ENCODE results near the gene ZEB2. TPM values are rescaled to one million over a fixed set of nuclear protein-coding genes. Genes with fewer than 3 reads are reported as not detected.
A peak's percentile ranks its signal among the peaks of the same experiment; 100 is the strongest.

The ZEB2 gene
- total RNA-seq, 4 donors from 2014 or later: 12.4 to 149 (median 29.9) TPM

DNA sequence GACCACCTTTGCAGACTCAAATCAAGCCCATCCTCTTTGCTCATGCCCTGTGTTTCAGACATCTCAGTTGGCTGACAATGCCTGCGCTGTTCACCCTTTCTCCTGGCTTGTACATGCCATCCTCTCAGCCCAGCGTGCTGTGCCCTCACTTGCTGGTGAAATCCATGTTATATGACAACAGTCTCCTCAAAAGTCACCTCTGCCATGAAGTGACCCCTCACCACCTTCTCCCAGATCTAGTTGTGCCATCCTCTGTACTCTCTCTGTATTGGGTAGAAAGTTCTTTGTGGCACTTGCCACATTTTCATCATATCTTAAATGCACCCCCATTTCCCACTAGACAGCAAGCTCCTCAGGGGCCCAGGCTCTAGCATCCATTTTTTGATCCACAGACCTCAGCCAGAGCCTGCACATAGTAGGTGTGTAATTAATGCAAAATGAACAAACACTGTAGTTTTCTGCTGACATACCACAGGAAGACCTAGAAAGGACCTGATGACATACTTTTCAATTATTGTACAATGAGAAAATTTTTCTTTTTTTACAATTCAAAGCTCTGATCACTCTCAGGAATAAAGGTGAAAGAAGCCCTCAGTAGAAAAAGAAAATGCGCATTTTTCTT lies 22.8 kb downstream of the ZEB2 start:
- no peak overlapping the region for H3K4me3 ChIP-seq
- peaks cover 0 to 6% (median 2%) of the 10 kb centered on the region in 4 donors for H3K4me1 ChIP-seq
- H3K27ac ChIP-seq: peak overlapping the region in 2 of 4 donors; percentile 14 to 70
- no peak for DNase-seq
- H3K9me3 ChIP-seq: no peaks in the 10 kb centered on the region
- TF ChIP-seq POLR2A (IDR thresholded peaks at IDR 0.05): no peak
- TF ChIP-seq, protein P1, sequence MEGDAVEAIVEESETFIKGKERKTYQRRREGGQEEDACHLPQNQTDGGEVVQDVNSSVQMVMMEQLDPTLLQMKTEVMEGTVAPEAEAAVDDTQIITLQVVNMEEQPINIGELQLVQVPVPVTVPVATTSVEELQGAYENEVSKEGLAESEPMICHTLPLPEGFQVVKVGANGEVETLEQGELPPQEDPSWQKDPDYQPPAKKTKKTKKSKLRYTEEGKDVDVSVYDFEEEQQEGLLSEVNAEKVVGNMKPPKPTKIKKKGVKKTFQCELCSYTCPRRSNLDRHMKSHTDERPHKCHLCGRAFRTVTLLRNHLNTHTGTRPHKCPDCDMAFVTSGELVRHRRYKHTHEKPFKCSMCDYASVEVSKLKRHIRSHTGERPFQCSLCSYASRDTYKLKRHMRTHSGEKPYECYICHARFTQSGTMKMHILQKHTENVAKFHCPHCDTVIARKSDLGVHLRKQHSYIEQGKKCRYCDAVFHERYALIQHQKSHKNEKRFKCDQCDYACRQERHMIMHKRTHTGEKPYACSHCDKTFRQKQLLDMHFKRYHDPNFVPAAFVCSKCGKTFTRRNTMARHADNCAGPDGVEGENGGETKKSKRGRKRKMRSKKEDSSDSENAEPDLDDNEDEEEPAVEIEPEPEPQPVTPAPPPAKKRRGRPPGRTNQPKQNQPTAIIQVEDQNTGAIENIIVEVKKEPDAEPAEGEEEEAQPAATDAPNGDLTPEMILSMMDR (IDR thresholded peaks at IDR 0.05): no peak
- H3K27me3 ChIP-seq: no peaks in the 10 kb centered on the region
- H3K36me3 ChIP-seq: no peaks in the 10 kb centered on the region

DNA sequence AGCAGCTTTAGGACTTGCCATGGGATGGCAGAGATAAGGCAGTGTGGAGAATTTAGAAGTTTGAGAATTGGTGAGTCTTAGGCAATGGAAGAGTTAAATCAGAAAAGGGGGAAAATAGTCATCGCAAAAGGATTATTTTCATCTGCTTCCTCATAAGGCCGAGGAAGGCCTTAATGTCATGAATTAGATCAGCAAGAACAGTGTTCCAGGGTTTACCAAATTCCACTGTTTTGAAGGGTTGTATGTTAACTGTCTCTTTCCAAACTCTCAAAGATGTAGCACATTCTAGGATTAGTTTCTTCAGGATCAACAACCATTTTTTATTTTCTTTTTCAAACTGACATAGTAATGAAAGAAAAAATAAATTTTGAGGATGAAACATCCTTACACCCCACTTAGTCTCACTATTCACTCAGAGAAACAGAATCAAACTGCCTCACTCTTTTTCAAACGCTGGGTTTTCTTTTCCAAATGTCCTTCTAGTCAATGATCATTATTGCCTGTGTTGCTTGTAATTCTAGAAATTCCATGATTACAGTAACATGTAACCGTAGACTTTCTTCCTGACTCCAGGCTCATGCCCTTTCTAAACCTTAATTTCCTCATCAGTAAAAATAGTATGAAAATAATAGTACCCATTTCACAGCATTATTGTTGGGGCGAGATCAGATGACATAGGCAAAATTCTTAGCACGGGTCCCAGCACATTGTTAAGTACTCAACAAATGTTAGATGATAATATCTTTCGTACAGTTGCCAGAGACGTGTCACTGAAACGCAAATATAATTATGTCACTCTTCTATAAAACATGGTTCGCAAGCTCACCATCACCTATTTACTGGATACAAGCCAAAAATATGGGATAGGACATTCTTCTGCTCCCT lies 23.6 kb downstream of the ZEB2 start:
- Histone ChIP-seq H3K4me3 (no peak overlapping the region), H3K36me3 (no peaks in the 10 kb centered on the region), H3K4me1 (peaks cover 0 to 6% (median 2%) of the 10 kb centered on the region in 4 donors), H3K9me3 (no peaks in the 10 kb centered on the region), H3K27me3 (no peaks in the 10 kb centered on the region), H3K27ac (peak overlapping the region in 3 of 4 donors; percentile 14 to 70 (median 15))
- no peak for DNase-seq
- TF ChIP-seq POLR2A (IDR thresholded peaks at IDR 0.05): no peak
- TF ChIP-seq, protein P1 (IDR thresholded peaks at IDR 0.05): no peak

DNA sequence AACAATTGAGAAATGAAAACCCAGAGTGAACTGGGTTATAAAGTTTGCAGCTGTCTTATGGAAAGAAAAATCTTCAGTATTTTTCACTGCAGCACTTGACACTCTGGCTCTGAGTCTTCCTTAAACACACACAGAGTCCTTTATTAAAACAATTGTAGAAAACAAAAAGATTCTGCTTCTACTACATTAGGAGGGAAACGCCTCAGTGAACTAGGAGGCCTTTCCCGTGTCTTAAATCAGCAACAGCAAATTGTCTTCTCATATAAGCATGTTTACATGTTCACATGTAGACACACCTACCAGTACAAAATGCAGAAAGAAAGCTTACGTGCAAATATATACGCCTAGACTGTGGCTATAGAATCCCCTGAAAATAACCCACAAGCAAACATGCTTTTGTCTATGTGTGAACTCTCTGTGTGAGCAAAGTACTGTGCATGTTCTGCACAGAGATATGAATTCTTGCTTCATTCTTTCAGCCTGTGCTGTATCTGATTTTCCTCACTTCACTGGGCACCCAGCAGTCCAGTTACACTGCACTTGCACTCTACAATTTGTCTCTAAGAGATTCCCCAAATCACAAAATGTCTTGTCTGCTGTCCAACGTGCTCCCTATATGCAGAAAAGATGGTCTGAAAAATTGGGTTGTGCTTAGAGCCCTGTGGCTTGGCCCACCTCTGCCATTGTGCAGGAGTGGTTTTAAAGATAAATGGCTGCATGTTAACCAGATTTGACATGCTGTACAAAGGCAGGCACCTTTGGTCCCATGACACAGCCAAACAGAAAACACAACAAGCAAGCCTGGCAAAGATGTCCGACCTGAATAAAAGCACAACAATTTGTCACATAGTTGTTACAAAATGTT lies 24.5 kb downstream of the ZEB2 start:
- no peaks in the 10 kb centered on the region for H3K36me3 ChIP-seq
- no peak for DNase-seq
- TF ChIP-seq, protein P1 (IDR thresholded peaks at IDR 0.05): no peak
- peak overlapping the region in 3 of 4 donors; percentile 14 to 50 (median 15) for H3K27ac ChIP-seq
- no peaks in the 10 kb centered on the region for H3K27me3 ChIP-seq
- peaks cover 0 to 6% (median 2%) of the 10 kb centered on the region in 4 donors for H3K4me1 ChIP-seq
- no peaks in the 10 kb centered on the region for H3K9me3 ChIP-seq
- no peak overlapping the region for H3K4me3 ChIP-seq

DNA sequence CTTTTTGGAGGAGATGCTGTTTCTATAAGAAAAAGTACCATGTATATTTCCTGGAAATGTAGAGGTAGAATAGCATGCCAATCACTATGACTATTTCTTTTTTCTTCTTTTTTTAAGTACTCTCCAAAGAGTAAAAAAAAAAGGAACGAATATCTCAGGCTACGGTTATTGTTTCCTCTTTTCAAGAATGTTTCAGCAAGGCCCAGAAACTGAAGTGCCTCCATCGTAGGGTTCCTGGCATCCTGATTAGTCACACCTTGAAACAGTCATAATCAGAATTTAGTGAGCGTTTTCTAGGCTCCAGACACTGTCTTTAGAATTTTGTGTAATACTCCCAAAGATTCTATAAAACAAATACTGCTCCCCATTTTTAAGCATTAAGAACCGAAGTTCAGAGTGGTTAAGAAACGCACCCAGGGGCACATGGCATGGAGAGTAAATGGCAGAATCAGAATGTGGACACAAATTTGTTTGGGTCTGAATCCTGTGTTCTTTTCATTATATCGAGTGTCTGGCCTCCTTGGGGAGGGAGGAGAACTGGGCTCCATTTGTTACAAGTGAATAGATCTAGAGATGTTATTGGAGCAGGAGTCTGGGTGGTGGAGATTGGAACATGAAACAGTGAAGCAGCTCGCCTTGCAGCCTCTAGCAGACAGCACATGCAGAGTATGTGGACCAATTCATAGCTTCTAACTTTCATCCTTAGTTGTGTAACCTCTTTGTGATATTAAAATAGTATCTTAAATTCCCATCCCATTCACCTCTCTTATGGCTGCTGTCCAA lies 26.7 kb downstream of the ZEB2 start:
- no peaks in the 10 kb centered on the region for H3K27me3 ChIP-seq
- no peaks in the 10 kb centered on the region for H3K36me3 ChIP-seq
- H3K4me1 ChIP-seq: peaks cover 0 to 6% (median 2%) of the 10 kb centered on the region in 4 donors
- no peak overlapping the region for H3K4me3 ChIP-seq
- peak overlapping the region in 1 of 4 donors; percentile 23 for H3K27ac ChIP-seq
- TF ChIP-seq POLR2A (IDR thresholded peaks at IDR 0.05): no peak
- no peaks in the 10 kb centered on the region for H3K9me3 ChIP-seq
- no peak for DNase-seq

DNA sequence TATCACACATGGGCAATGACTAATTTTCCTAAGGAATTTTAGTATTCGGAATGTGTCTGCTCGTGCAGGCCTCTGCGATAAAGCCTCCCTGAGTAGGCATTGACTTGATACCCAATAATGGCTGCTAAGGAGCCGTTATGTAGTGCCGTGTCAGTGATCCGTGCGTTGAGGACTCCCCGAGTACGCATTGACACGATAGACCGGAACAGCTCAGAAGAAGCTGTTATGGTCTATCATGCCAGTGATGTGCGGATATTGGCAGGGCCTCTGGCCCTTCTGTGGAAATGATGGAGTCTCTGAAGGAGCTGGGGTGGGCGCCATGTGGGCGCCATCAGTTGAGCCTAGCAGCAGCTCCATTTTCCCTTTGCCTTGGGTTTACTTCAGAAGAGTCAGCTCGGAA lies 29.1 kb downstream of the ZEB2 start:
- Histone ChIP-seq H3K27ac (no peak overlapping the region), H3K4me1 (peaks cover 0 to 4% (median 0%) of the 10 kb centered on the region in 4 donors), H3K27me3 (no peaks in the 10 kb centered on the region), H3K9me3 (no peaks in the 10 kb centered on the region), H3K36me3 (no peaks in the 10 kb centered on the region), H3K4me3 (no peak overlapping the region)
- TF ChIP-seq, protein P1 (IDR thresholded peaks at IDR 0.05): no peak
- TF ChIP-seq POLR2A (IDR thresholded peaks at IDR 0.05): no peak
- peak in 1 of 3 donors; percentile 25 for DNase-seq
